SKM-1 treated with dmso at 0.1 percent for 144 hours (cell line): ENCODE results near the gene ASB6.
A peak's percentile ranks its signal among the peaks of the same experiment; 100 is the strongest.

Experiments
- DNase-seq: peaks from one replicate; lab custom pipeline; 2025; ENCODE audit not compliant: unreplicated experiment; lab: John Stamatoyannopoulos, UW

ASB6 gene, protein sequence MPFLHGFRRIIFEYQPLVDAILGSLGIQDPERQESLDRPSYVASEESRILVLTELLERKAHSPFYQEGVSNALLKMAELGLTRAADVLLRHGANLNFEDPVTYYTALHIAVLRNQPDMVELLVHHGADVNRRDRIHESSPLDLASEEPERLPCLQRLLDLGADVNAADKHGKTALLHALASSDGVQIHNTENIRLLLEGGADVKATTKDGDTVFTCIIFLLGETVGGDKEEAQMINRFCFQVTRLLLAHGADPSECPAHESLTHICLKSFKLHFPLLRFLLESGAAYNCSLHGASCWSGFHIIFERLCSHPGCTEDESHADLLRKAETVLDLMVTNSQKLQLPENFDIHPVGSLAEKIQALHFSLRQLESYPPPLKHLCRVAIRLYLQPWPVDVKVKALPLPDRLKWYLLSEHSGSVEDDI

DNA sequence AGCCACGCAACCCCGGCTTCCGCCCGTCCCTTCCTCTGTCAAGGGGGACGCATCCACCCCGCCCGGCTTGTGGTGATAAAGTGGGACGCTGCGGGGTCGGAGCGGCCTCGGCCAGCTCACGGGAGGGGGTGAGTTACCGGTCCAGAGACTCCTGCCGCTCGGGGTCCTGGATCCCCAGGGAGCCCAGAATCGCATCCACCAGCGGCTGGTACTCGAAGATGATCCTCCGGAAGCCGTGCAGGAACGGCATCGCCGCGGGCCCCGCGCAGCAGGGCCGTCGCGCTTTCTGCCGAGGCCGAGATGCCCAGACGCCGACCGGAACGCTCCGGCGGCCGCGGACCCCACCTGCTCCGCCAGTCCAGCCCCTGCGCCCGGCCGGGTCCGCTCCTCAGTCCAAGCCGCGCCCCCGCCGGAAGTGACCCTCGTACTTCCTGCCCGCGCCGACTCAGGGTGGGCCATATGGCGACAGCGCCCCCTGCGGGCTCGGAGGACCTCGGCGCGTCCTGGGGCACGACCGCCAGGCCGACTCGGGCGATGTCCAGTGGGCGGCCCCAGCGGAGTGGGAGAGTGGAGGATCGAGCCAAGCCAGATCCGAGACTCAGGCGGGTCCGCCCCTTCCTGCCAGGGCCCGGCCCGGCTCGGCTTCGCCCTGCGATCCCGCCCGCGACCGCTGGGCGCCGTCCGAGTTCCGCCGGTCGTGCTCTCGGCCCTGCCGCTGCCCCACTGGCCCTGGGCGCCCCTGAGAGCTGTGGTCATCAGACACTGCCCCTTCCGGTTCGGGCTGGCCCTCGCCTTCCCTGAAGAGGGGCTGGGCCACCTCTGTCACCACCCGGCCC lies at the start of gene ASB6:
Gene ASB6 (minus strand): TSS at position 402 of the 836 bp plus-strand sequence. CDS start 152 bp downstream, at position 250.
- peak; percentile 91 for DNase-seq

DNA sequence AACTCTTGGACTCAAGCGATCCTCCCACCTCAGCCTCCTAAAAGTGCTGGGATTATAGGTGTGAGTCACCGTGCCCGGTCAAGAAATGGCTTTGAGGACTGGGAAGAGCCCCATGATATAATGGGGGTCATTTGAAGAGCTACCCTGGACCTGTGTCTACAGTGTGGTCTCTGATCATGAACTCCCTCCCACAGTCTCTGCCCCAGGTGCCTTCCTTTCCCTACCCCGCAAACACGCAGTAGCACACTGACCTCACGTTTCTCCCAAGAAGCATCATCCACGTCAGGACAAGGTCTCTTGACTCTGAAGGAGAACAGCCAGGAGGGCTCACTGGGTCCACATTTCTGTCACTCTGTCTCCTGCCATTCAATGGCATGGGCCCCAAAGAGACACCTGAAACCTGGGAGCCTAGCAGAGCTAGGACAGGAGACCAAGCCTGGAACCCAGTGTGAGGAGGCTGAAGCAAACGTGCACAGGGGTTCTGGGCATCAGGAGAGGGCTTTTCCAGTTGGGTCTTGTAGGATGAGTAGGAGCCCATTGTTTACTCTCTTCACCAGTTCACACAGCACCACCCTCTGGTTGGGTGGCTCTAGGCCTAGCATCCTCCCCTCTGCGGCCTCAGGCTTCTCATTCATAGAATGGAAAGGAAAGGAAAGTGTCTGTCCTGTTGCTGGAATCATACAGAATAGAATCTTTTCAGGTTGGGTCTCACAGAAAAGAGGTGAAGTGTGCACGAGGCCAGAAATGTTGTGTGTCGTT lies 46.5 kb upstream of the ASB6 start:
- no peak for DNase-seq

DNA sequence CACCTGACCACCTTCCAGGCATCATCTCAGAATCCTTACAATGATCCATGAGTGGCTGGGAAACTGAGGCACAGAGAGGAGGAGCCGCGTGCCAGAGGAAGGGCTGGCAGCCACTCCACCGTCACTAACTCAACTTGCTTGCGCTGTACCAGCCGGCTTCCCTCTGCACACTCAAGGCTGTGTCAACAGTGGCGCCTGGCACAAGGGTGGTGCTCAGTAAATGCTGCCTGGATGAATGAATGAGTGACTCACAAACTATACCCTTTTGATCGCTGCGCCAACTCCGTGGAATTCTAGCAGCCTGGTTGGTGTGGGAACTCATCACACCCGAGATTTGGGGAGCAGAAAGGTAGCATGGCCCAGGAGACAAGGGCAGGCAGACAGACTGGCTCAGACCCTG lies 45.4 kb upstream of the ASB6 start:
- no peak for DNase-seq

DNA sequence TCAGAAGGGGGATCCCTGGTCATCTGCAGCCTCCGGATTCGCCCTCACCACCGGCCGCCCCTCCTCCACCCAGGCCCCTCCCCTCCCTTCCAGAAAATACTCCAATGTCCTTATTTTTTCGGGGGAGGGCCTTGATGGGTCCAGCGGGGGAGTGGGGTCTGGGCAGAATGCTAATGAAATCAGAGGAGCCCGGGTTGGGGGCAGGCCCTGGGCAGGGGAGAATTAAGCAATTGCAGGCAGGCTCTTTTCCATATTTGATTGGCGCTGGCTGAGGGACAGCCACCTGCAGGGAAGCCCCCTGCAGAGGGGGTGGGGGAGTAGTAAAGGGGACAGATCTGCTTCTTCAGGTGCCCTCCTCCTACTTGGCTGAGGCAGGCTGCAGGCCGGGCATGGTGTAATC lies 44.8 kb upstream of the ASB6 start:
- DNase-seq, result no peak

DNA sequence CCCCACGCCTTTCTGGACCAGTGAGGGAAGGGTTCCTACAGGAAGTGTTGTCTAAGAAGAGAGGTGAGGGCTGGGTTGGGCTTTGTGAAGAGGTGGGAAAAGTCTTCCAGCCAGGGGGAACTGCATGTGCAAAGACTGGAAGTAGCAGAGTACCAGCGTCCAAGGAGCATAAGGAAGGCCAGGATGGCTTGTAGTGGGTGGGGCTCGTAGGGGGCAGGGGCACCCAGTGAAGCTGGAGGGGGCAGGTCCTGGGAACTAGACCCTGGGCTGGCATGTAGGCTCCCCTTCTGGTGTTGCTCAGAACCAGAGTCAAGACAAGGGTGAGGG lies 43.9 kb upstream of the ASB6 start:
- DNase-seq, result no peak

DNA sequence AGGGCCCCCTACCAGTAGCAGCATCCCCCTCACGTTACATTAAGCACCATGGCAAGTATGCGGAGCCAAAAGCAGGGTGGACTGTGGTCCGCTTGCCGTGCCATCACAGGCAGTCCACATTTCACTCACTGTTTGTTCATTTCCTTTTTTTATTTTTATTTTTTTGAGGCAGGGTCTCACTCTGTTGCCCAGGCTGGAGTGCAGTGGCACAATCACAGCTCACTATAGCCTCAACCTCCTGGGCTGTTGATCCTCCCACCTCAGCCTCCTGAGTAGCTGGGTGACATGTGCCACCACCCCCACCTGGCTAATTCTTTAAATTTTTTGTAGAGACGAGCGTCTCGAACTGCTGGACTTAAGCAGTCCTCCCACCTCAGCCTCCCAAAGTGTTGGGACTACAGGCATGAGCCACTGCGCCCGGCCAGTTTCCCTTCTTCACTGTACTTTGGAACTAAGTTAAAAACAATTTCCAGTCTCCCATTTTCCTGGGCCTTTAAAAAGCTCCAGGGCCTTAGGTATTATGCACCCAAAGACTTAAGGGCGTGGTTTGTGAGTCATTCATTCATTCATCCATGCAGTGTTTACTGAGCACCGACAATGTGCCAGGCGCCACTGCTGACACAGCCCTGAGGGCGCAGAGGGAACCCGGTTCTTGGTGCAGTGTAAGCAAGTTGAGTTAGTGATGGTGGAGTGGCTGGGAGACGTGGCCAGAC lies 43.4 kb upstream of the ASB6 start:
- DNase-seq, result no peak

DNA sequence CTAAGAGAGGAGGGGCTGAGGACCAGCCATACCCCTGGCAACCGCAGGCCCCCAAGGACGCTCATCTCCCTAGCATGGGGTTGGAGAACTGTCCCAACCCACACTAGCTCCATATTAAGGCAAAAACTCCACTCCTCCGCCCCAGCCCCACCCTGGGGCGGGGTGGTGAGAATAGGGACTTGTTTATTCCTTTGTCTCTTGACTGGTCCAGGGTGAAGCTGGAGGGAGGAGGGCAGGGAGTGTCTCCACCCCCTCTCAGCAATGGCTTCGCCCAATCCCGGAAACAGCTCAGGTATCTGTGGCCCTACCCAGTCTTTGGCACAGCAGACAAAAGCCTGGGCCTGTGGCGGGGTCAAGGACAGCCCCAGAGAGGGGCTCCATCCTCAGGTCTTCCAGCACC lies 40.4 kb upstream of the ASB6 start:
- no peak for DNase-seq

DNA sequence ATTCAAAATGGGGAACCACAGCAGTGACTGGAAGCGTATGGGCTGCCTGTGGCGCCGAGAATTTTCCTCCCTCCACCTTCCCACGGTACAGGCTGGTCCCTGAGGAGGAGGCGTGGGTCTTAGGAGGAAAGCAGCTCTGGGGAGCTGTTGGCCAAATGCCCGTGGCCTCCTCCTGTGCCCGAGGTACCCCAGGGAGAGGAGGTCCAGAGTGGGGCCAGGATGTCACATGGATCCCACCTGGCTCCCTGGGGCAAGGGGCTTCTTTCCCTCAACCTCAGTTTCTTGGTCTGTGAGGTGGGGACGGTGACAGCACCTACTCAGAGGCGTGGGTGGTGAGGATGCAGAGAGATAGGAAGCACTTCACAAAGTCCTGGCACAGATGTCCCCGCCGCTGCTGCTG lies 40.0 kb upstream of the ASB6 start:
- DNase-seq, result no peak

DNA sequence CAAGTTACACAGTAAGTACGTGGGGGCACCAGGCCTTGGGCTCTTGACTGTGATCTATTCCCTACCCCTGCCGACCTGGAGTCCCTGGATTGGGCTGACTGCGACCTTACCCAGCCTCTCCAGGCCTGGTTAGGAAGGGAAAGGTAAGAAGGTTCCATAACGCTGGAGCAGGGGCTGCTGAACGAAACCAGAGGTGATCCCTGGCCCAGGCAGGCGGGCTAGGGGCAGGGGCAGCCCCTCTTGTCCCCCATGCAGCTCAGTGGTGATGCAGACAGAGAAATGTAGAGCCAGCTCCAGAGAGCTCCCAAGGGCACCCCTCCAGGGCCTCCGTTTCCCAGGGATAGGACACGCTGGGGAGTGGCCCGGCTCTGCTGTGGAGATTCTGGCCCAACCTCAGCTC lies 37.6 kb upstream of the ASB6 start:
- no peak for DNase-seq

DNA sequence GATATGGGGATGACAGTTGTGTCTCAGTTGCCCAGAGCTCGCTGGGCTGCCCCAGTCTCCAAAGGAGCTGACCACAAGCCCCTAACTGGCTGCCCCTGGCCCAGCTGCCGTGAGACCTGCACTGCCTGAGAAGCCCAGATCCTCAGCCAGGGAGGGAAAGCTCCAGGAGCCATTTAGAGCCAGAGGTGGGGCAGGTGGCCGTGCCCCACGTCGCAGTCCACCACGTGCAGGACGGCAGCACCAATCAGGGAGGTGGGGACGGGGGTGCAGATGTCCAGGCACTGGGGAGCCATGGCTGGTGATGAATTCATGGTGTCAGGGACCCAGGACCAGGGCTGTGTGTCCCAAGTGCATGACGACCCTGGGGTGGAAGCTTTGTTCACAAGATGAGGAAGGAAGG lies 36.9 kb upstream of the ASB6 start:
- no peak for DNase-seq

DNA sequence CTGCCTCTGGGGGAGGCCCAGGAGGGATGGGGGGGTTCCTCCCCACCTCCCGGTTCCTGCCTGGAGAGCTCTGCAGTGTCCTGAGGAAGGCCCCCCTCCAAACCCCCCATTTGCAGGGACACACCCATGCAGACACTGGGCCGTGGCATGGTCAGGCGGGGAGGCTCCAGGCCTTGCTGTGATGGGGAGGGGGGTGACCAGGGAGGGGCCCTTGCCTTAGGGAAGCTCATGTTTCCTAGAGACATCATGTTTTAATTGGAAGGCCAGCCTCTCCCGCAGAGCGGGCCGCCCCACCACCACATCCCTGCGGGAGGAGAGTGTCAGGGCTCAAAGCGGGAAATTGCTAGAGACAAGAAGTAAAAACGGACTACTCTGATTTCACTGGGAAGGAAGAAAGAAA lies 35.5 kb upstream of the ASB6 start:
- DNase-seq, result no peak

DNA sequence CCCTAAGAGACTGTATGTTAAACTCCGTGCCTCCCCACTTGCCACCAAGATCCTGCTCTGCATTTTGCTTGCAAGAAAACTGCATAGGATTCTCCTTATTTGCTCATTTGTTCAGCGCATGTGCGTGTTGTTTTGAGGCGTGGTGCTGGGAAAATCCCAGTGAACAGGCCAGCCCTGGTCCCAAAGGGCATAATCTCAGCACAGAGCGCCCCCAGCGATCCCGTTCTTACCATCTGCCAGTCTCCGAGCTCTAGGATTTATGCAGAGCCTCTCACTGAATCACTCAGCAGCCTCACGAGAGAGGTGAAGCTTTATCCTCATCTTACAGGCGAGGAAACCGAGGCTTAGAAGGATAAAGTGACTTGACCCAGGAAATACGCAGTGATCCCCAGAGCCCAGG lies 35.0 kb upstream of the ASB6 start:
- DNase-seq, result no peak

DNA sequence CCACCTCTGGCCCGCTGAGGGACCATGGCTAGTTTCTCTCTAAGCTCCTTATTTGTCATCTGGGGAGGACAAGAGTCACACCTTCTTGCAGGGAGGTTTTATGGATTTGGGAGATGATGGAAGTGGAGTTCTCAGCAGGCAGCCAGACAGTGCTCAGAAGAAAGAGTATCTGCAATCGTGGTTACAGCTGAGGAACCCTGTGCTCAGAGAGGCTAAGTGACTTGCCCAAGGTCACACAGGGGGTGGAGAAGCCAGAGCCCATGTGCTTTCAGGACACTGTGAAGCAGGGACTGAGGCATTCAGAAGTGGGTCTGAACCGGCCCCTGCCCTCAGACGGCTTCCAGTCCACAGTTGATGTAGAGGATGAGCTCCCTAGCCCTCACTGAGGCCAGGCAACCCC lies 34.3 kb upstream of the ASB6 start:
- DNase-seq, result no peak

DNA sequence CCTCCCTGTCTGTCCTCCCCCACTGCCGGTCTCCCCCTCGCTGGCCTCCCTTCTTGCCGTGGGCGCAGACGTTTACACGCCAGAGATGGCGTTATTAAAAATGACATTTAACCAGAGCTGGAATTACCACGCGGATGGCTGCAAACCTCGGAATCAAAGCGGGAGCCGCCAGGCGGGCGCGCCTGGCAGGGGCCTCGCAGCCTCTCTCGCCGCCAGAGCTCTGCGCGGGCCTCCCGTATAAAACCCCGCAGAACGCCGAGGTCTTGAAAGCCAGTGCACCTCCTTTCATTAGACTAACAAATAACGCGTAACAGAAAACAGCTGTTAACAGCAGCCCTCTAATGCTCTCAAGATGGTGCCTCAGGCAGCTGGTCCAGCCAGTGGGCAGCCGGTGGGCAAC lies 33.7 kb upstream of the ASB6 start:
- DNase-seq, result no peak

DNA sequence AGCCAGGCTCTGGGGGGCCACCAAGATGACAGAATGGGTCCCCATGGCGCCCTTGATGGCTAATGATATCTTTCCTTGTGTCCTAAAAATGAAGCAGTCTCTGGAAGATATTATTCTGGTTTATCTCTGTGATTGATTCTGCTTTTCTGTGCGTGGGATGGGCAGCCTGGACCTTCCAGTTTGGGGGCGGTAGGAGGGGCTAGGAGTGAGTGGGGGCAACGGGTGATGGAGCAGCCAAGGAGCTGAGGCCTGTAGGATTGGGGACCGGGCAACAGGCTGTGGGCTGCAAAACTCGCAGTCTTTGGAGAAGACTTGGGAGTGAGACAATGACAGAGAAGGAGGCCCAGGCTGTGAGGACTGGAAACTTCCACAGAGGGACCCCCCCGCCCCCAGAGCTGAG lies 32.3 kb upstream of the ASB6 start:
- no peak for DNase-seq

DNA sequence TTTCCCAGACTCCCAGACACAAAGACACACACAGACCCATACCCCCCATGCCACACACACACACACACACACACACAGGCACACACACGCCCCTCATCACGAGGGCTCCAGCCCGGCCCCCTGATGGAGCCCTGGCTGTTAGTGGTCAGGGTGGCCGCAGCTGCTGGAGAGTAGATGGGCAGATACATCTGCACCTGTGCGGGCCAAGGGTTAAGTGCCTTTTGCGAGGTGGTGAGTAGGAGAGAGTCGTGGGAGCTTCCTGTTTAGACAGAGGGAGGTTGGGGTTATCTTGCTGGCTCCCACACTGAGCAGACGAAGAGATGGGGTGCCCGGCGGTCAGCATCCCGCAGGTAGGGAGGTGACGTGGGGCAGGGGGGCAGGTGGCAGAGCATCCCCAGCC lies 31.7 kb upstream of the ASB6 start:
- DNase-seq, result no peak

DNA sequence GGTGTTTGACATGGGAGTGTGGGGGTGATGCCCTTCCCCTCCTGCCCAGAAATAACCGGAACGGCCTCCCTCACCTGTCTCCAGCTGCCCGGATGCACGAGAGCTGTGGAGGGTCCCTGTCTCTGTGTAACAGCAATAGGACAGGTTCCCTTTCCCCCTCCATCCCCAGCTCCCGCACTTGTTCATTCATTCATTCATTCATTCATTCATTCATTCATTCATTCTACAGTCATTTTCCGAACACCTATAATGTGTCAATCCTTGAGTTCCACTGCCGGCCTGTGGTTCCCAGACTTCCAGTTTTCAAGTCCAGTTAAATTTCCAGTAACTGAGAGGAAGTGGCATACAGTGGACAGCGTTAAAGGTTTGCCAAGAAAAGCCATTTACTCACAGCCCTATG lies 30.8 kb upstream of the ASB6 start:
- no peak for DNase-seq

DNA sequence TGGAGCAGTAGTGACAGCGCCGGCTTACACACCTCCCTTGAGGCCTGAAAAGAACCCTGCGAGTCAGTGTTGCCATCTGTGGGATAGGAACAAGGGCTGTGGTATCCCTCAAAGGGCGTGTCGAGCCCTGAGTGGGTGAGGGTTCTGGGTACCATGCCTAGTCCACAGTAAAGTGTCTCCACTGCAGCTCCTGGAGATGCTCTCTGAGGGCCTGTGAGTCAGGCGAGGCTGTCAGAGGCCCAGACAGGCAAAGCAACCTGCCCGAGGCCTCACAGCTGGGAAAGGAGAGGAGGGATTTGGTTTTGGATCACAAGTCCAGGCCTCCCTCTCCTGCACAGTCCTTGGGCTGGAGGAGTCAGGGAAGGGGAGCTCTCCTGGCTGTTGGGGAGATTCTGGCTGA lies 29.6 kb upstream of the ASB6 start:
- DNase-seq, result no peak

DNA sequence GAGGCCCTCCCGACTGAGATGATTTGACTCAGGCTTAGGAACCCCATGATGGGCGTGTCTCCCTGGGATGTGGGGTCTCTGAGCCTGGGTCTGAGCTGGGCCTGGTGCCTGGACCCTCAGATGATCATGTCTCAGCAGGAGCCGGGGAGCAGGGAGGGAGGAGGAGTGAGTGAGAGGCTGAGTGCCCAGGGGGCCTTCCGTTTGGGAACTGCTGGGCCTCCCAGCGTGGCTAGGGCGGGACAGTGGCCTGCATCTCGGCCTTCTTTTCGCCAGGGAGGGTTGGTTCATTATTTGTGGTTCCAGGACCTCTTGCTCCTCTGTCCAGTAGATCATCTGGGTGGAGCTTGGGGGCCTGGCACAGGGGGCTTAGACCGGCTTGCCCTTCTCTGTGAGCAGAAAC lies 29.1 kb upstream of the ASB6 start:
- DNase-seq, result no peak

DNA sequence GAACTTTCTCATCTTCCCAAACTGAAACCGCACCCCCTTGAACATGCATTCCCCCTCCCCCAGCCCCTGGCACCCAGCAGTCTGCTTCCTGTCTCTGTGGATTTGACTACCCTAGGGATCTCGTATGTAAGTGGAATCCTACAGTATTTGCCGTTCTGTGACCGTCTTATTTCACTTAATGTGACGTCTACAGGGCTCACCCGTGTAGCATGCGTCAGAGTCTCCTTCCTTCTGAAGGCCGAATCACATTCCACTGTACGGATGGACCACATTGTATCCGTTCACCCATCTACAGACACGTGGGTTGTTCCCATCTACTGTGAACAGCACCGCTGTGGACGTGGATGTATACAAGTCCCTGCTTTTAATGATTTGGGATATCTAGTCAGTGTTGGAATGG lies 28.0 kb upstream of the ASB6 start:
- DNase-seq, result no peak

DNA sequence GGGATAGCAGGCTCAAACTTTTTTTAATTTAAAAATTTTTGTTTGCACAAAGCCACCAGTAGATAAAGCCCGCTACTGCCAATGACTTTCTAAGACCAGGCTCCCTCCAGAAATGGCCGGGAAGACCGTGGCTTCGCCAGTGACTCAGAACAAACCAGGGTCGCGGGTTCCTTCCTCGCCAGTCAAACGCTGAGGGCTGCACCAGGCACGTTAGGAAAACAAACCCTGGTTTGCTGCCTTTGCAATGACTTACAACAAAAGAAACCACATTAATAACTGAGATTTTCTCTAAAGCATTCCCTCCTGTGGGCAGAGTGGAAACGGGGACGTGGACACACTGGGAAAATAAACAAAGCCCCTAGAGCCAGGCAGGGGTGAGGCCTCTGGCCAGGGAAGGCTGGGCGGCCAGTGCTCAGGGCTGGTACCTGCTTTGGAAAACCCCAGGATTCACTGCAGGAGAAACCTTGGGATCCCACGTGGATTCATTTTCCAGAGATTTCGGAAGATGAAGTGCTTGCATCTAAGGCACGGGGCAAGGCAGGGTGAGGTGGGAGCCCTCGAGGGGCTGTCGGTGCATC lies 27.3 kb upstream of the ASB6 start:
- DNase-seq, result no peak
